Measurements from ENCODE around the gene HOXA3. TPM values are rescaled to one million over a fixed set of nuclear protein-coding genes. Genes with fewer than 3 reads are reported as not detected.

Gene HOXA3
- total RNA-seq, 1 donor from 2014 or later = not detected

DNA sequence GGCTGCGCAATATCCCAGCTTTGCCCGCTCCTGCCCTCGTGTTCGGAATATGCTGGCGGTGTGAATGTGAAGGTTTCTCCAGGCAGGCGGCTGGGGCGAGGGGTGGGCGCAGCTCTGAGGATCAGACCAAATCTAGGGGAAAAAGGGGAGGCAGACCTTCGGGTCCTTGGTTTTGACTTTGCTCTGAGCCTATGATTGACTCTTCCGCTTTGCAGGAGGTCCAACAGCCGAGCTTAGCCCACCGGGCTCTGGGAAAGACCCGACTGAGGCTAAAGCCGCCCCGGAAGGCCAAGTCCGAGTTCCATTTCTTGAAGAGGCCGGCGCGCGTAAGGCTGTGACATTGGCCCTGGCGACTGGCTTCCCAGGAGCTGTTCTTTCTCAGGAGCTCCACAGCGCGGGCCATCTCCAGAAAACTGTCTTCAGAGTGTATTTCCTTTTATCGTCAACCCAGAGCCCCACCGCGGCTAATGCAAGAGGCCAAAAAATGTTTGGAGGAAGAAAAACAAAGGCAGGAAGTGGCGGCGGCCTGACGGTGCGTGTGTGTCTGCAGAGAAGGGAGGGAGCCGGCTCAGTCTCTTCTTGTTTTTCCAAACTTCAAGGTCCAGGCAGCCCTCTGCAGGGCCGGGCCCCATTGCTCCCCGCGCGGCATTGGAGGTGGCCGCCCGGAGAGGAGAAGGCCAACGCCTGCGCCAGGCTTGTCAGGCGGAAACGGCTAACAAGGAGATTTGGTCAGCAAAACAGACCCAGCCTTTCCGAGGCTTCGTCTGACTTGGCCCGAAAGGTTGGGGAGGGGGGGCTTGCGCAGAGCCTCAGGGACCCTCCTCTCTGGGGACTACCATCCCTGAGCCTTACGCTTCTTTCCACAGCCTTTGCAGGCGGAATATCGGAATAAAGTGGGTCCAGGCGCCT is 36.3 kb upstream of the HOXA3 start:
- no peaks in the 10 kb centered on the region for H3K36me3 ChIP-seq (ENCODE audit: insufficient read depth, low read length)
- H3K27me3 ChIP-seq (ENCODE audit: insufficient read depth, low read length) = peaks cover 97% of the 10 kb centered on the region
- H3K36me3 Mint-ChIP-seq (ENCODE audit: low read depth, unreplicated experiment) = peaks cover 2% of the 10 kb centered on the region
- no peak overlapping the region for H3K4me3 ChIP-seq (ENCODE audit: insufficient read depth, low read depth, low read length)
- peak overlapping the region; percentile 52 for H2AFZ ChIP-seq (ENCODE audit: low read depth, low read length)
- DNase-seq (ENCODE audit: low read depth) (no peak), FAIRE-seq (no peak)
- peaks cover 20% of the 10 kb centered on the region for H4K20me1 ChIP-seq (ENCODE audit: insufficient read depth, low read length)
- H3K4me1 ChIP-seq (ENCODE audit: insufficient read depth, low read length) = peaks cover 6% of the 10 kb centered on the region
- peaks cover 6% of the 10 kb centered on the region for H3K9me3 ChIP-seq (ENCODE audit: insufficient read depth, low read depth, low read length)
- H3K27ac ChIP-seq (ENCODE audit: low read depth, low read length) = no peak overlapping the region
- peak overlapping the region; percentile 40 for H3K4me3 Mint-ChIP-seq (ENCODE audit: unreplicated experiment)
- peaks cover 24% of the 10 kb centered on the region for H3K9me3 Mint-ChIP-seq (ENCODE audit: unreplicated experiment)
- H3K4me1 Mint-ChIP-seq (ENCODE audit: low read depth, unreplicated experiment) = no peaks in the 10 kb centered on the region
- H3K79me2 ChIP-seq (ENCODE audit: insufficient read depth, low read length) = no peaks in the 10 kb centered on the region
- peaks cover 91% of the 10 kb centered on the region for H3K27me3 Mint-ChIP-seq (ENCODE audit: low read depth, unreplicated experiment)
- no peak overlapping the region for H3K9ac ChIP-seq (ENCODE audit: low read length)
- peak; percentile 81 for TF ChIP-seq EZH2 (IDR thresholded peaks at IDR 0.05; ENCODE audit: insufficient read depth, low read length)
- TF ChIP-seq, protein P1, sequence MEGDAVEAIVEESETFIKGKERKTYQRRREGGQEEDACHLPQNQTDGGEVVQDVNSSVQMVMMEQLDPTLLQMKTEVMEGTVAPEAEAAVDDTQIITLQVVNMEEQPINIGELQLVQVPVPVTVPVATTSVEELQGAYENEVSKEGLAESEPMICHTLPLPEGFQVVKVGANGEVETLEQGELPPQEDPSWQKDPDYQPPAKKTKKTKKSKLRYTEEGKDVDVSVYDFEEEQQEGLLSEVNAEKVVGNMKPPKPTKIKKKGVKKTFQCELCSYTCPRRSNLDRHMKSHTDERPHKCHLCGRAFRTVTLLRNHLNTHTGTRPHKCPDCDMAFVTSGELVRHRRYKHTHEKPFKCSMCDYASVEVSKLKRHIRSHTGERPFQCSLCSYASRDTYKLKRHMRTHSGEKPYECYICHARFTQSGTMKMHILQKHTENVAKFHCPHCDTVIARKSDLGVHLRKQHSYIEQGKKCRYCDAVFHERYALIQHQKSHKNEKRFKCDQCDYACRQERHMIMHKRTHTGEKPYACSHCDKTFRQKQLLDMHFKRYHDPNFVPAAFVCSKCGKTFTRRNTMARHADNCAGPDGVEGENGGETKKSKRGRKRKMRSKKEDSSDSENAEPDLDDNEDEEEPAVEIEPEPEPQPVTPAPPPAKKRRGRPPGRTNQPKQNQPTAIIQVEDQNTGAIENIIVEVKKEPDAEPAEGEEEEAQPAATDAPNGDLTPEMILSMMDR (IDR thresholded peaks at IDR 0.05; ENCODE audit: insufficient read depth, low read depth, low read length) = no peak
- peak overlapping the region; percentile 68 for H3K4me2 ChIP-seq (ENCODE audit: low read length)
- no peak overlapping the region for H3K27ac Mint-ChIP-seq (ENCODE audit: unreplicated experiment)

- Histone ChIP-seq H3K27ac (ENCODE audit: low read depth, low read length) (no peak overlapping the region), H4K20me1 (ENCODE audit: insufficient read depth, low read length) (peaks cover 20% of the 10 kb centered on the region), H3K9me3 (ENCODE audit: insufficient read depth, low read depth, low read length) (peaks cover 6% of the 10 kb centered on the region), H2AFZ (ENCODE audit: low read depth, low read length) (no peak overlapping the region), H3K9ac (ENCODE audit: low read length) (no peak overlapping the region), H3K36me3 (ENCODE audit: insufficient read depth, low read length) (no peaks in the 10 kb centered on the region), H3K4me1 (ENCODE audit: insufficient read depth, low read length) (peaks cover 6% of the 10 kb centered on the region), H3K27me3 (ENCODE audit: insufficient read depth, low read length) (peaks cover 97% of the 10 kb centered on the region), H3K79me2 (ENCODE audit: insufficient read depth, low read length) (no peaks in the 10 kb centered on the region), H3K4me2 (ENCODE audit: low read length) (peak overlapping the region; percentile 68), H3K4me3 (ENCODE audit: insufficient read depth, low read depth, low read length) (no peak overlapping the region)
- H3K9me3 Mint-ChIP-seq (ENCODE audit: unreplicated experiment) = peaks cover 24% of the 10 kb centered on the region
- DNase-seq (ENCODE audit: low read depth) (no peak), FAIRE-seq (no peak)
- H3K4me3 Mint-ChIP-seq (ENCODE audit: unreplicated experiment) = peak overlapping the region; percentile 40
- peaks cover 90% of the 10 kb centered on the region for H3K27me3 Mint-ChIP-seq (ENCODE audit: low read depth, unreplicated experiment)
- H3K27ac Mint-ChIP-seq (ENCODE audit: unreplicated experiment) = no peak overlapping the region
- TF ChIP-seq, protein P1 (IDR thresholded peaks at IDR 0.05; ENCODE audit: insufficient read depth, low read depth, low read length) = no peak
- TF ChIP-seq EZH2 (IDR thresholded peaks at IDR 0.05; ENCODE audit: insufficient read depth, low read length) = peak; percentile 88
- peaks cover 2% of the 10 kb centered on the region for H3K36me3 Mint-ChIP-seq (ENCODE audit: low read depth, unreplicated experiment)
- H3K4me1 Mint-ChIP-seq (ENCODE audit: low read depth, unreplicated experiment) = no peaks in the 10 kb centered on the region
Measured at GRCh38 chr7:27187475-27188385, 35.3 kb upstream of the HOXA3 start.
